Liver (tissue), 10 donors: Measurements from ENCODE around the gene ANKRD29. TPM values are rescaled to one million over a fixed set of nuclear protein-coding genes. Genes with fewer than 3 reads are reported as not detected.

Experiments
- DNase-seq: peaks from one replicate; pipeline ENCODE4 v3.0.0-alpha.2; 2017; ENCODE audit warnings: low spot score
- H3K27ac ChIP-seq, 2 donors: one replicate each; pipeline ENCODE4 v1.7.0; 2013; ENCODE audit warnings: inconsistent platforms in 2 of 2, low read length in 2 of 2, control low read depth in 1 of 2, low read depth in 1 of 2, mild to moderate bottlenecking in 1 of 2
- H3K27me3 ChIP-seq, 4 donors: one replicate each; pipeline versions ENCODE4 v1.6.1 to v1.7.0; 2013; ENCODE audit warnings: low read length in 3 of 4, inconsistent platforms in 1 of 4, mild to moderate bottlenecking in 1 of 4, moderate library complexity in 1 of 4; ENCODE audit not compliant: control insufficient read depth in 4 of 4, insufficient read depth in 4 of 4
- H3K36me3 ChIP-seq, 4 donors: one replicate each; pipeline versions ENCODE4 v1.6.1 to v1.7.0; 2013; ENCODE audit warnings: low read length in 3 of 4, mild to moderate bottlenecking in 3 of 4, low read depth in 1 of 4, moderate library complexity in 1 of 4; ENCODE audit not compliant: control insufficient read depth in 4 of 4, insufficient read depth in 3 of 4
- H3K4me1 ChIP-seq, 4 donors: one replicate each; pipeline versions ENCODE4 v1.6.1 to v1.7.0; 2013; ENCODE audit warnings: low read length in 3 of 4, mild to moderate bottlenecking in 3 of 4, moderate library complexity in 1 of 4; ENCODE audit not compliant: control insufficient read depth in 4 of 4, insufficient read depth in 4 of 4
- H3K4me3 ChIP-seq, 3 donors: one replicate each; pipeline versions ENCODE4 v1.6.1 to v1.7.0; 2013; ENCODE audit warnings: low read length in 3 of 3, control low read depth in 1 of 3, low read depth in 1 of 3, mild to moderate bottlenecking in 1 of 3
- H3K9ac ChIP-seq, 2 donors: one replicate each; pipeline ENCODE4 v1.7.0; 2013; ENCODE audit warnings: low read length in 2 of 2, mild to moderate bottlenecking in 2 of 2, moderate library complexity in 2 of 2, control low read depth in 1 of 2, low read depth in 1 of 2
- H3K9me3 ChIP-seq, 4 donors: one replicate each; pipeline versions ENCODE4 v1.6.1 to v1.7.0; 2013; ENCODE audit warnings: low read length in 3 of 4; ENCODE audit not compliant: control insufficient read depth in 4 of 4
- JUND ChIP-seq, 2 donors: IDR thresholded peaks; 2 replicates each; pipeline ENCODE4 v1.6.1; 2016; ENCODE audit warnings: antibody characterized with exemption in 2 of 2
- polyA plus RNA-seq, 2 donors: library from polyadenylated mRNA; stranded (reverse) in 1 of 2; unstranded in 1 of 2; fragments of 200-250 nt in 1 of 2; fragments of >200 nt in 1 of 2; fragmentation: Nextera tagmentation in 1 of 2; extraction: Ambion mirVana in 1 of 2; gene quantifications; one replicate each; pipeline versions ENCODE4 v1.2.1 to v1.2.3, GENCODE V29; 2013 to 2015
- small RNA-seq: library from RNA; depleted of rRNA; stranded (forward); fragments of <200 nt; gene quantifications from one replicate; pipeline ENCODE3, GENCODE V24; 2014
- total RNA-seq, 2 donors: library from RNA; depleted of rRNA; stranded (reverse); fragments of >200 nt; gene quantifications; one replicate each; pipeline ENCODE4 v1.2.3, GENCODE V29; 2014
- donor health status: healthy.
- donor health status: healthy.
- donor health status: healthy.
- donor health status: healthy.
- donor health status: healthy.

The ANKRD29 gene
- total and polyA plus RNA-seq, 4 donors = 0.14 to 0.50 (median 0.33) TPM

DNA sequence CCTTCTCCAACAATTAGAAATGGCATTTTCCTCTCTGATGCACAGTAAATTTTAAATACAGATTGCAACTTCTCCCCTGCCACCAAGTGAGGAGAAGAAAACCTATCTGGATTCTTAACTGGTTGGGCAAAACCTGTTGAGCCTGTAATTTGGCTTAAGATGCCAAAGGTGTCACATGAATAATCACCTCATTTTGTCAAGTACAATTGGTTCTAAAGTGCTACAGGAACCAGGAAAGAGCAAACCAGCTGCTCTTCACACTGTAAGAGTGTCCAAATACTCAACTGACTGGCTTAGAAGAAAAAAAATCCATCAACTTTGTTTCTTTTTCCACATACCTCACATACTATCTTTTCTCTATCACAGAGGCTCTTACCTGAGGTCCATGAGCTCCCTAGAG lies 111.8 kb downstream of the ANKRD29 start:
- H3K4me3 ChIP-seq = no peak overlapping the region
- TF ChIP-seq JUND (IDR thresholded peaks at IDR 0.05) = no peak
- no peak overlapping the region for H3K27ac ChIP-seq
- no peaks in the 10 kb centered on the region for H3K9me3 ChIP-seq
- no peaks in the 10 kb centered on the region for H3K27me3 ChIP-seq
- H3K4me1 ChIP-seq = peaks cover 0 to under 1% (median 0%) of the 10 kb centered on the region in 4 donors
- no peak for DNase-seq
- H3K9ac ChIP-seq = no peak overlapping the region
- peaks cover 4 to 48% (median 38%) of the 10 kb centered on the region in 4 donors for H3K36me3 ChIP-seq

Small RNAs within 50 kb of the gene (small RNA-seq; reads per million reads assigned to genes)
- gene RF00019 = not detected

Other genes with a start within 250 kb of the ANKRD29 start
- 100 to 1,000 TPM in 1 of 2 donors, 10 to 100 TPM in 1; 52.1 to 104 TPM for gene RIOK3, start 209.6 kb downstream of the ANKRD29 start, total RNA-seq
- gene RIOK3, start 209.6 kb downstream of the ANKRD29 start, polyA plus RNA-seq = 10 to 100 TPM; 29.9 to 33.4 TPM
- gene RMC1, start 159.4 kb downstream of the ANKRD29 start, total RNA-seq = 10 to 100 TPM; 20.6 to 24.7 TPM
- 10 to 100 TPM; 15.6 to 21.0 TPM for gene RMC1, start 159.4 kb downstream of the ANKRD29 start, polyA plus RNA-seq
- gene NPC1, start 76.4 kb downstream of the ANKRD29 start, total RNA-seq = 10 to 100 TPM; 41.4 to 46.7 TPM
- gene NPC1, start 76.4 kb downstream of the ANKRD29 start, polyA plus RNA-seq = 10 to 100 TPM in 1 of 2 donors, 1 to 10 TPM in 1; 9.5 to 13.2 TPM
- 1 to 10 TPM in 1 of 2 donors, under 1 TPM in 1; 0.28 to 3.9 TPM for gene LAMA3, start 26.5 kb upstream of the ANKRD29 start, total RNA-seq
- gene LAMA3, start 26.5 kb upstream of the ANKRD29 start, polyA plus RNA-seq = under 1 TPM; 0.26 to 0.46 TPM